ENCODE results near the gene LYRM4. TPM values are rescaled to one million over a fixed set of nuclear protein-coding genes. Genes with fewer than 3 reads are reported as not detected.

The LYRM4 gene
- total RNA-seq, 1 donor from 2014 or later = 27.1 TPM

GRCh38 chr6:5184218-5184617, 76.5 kb downstream of the LYRM4 start:
- no peak overlapping the region for H3K27ac Mint-ChIP-seq (ENCODE audit: unreplicated experiment)
- no peaks in the 10 kb centered on the region for H3K36me3 Mint-ChIP-seq (ENCODE audit: unreplicated experiment)
- no peak overlapping the region for H3K4me3 Mint-ChIP-seq (ENCODE audit: unreplicated experiment)
- H3K9me3 Mint-ChIP-seq (ENCODE audit: unreplicated experiment) = no peaks in the 10 kb centered on the region
- no peak for DNase-seq (ENCODE audit: extremely low spot score, unreplicated experiment)
- no peaks in the 10 kb centered on the region for H3K27me3 Mint-ChIP-seq (ENCODE audit: unreplicated experiment)
- peaks cover 6% of the 10 kb centered on the region for H3K4me1 Mint-ChIP-seq (ENCODE audit: unreplicated experiment)
- peak; percentile 36 for TF ChIP-seq CTCF (IDR thresholded peaks at IDR 0.05)

DNA sequence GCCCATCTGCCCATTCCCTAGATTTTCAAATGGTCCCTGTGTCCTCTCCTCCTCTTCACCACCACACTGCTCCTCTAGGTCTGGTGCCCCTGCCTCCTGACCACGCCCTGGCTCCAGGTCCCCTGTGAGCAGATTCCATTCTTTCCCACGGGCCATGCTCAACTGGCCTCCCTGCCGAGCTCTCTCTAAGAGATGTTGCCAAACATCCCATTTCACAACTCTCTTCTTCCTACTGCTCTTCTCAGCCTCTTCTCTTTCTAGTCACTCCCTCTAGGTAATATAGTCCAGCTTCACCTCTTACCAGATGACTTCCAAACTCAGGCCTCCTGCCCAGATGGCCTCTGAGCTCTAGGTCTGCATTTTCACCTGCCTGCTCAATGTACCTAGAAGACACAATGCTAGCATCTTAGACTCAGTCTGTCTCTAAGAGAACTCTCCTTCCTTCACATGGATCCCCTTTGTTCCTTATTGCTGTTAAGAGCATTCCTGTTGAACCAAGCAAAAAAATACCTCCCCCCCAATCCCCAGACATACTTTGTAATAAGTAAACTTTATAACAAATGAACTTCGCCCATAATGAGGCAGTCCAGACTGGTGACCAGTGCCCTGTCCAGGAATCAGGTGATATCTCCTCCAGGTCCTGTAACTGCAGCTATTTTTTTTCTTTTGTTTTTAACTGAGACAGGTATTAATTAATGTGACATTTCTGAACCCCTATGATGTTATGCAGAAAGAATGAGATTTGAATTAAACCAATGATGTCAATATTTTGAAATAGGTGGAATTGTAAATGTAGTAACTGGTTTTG, 79.0 kb downstream of the LYRM4 start:
- H3K27me3 Mint-ChIP-seq (ENCODE audit: unreplicated experiment) = no peaks in the 10 kb centered on the region
- TF ChIP-seq CTCF (IDR thresholded peaks at IDR 0.05) = no peak
- no peak overlapping the region for H3K4me3 Mint-ChIP-seq (ENCODE audit: unreplicated experiment)
- H3K4me1 Mint-ChIP-seq (ENCODE audit: unreplicated experiment) = peaks cover 6% of the 10 kb centered on the region
- no peak overlapping the region for H3K27ac Mint-ChIP-seq (ENCODE audit: unreplicated experiment)
- no peaks in the 10 kb centered on the region for H3K9me3 Mint-ChIP-seq (ENCODE audit: unreplicated experiment)
- DNase-seq (ENCODE audit: extremely low spot score, unreplicated experiment) = no peak
- H3K36me3 Mint-ChIP-seq (ENCODE audit: unreplicated experiment) = no peaks in the 10 kb centered on the region

DNA sequence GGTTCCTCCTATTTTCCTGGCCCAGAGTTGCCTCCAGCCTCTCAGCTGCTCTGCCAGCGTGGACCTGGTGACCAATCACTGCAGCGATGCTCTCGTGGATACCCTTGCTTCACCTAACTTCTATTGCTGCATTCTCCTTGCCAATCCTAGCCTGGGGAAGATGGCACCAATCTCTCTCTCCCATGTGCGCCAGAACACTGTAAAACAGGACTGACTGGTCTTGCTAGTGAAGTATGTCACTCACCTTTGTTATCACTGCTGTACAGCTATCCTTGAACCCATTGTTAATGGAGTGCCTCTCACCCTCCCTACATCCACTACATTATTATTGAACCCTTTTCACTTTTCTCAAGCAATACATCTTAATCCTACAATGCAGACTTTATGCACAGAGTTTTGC, 80.1 kb downstream of the LYRM4 start:
- DNase-seq (ENCODE audit: extremely low spot score, unreplicated experiment) = no peak
- Mint-ChIP-seq H3K27ac (ENCODE audit: unreplicated experiment) (no peak overlapping the region), H3K27me3 (ENCODE audit: unreplicated experiment) (no peaks in the 10 kb centered on the region), H3K9me3 (ENCODE audit: unreplicated experiment) (no peaks in the 10 kb centered on the region), H3K4me3 (ENCODE audit: unreplicated experiment) (no peak overlapping the region), H3K4me1 (ENCODE audit: unreplicated experiment) (peaks cover 7% of the 10 kb centered on the region), H3K36me3 (ENCODE audit: unreplicated experiment) (no peaks in the 10 kb centered on the region)
- TF ChIP-seq CTCF (IDR thresholded peaks at IDR 0.05) = no peak

DNA sequence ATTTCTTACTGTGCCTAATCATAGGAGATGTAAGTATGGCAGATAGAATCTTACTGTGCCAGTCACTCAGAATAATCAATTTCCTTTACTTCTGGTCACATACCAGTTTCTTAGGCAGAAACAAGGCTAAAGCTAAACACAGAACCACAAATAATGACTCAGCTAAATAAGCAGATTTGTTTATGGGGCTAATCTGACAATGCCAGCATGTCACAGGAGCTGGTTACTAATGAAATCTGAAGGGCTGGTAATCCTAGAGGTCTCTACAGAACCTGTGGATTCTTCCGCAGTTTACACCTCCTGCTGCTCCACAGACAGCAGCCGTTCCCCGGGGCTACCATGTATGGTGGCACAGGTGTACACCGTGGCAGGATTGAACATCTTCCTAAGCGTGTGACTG, 80.8 kb downstream of the LYRM4 start:
- no peak for TF ChIP-seq CTCF (IDR thresholded peaks at IDR 0.05)
- H3K4me3 Mint-ChIP-seq (ENCODE audit: unreplicated experiment) = no peak overlapping the region
- H3K36me3 Mint-ChIP-seq (ENCODE audit: unreplicated experiment) = no peaks in the 10 kb centered on the region
- H3K27ac Mint-ChIP-seq (ENCODE audit: unreplicated experiment) = no peak overlapping the region
- peaks cover 8% of the 10 kb centered on the region for H3K4me1 Mint-ChIP-seq (ENCODE audit: unreplicated experiment)
- no peaks in the 10 kb centered on the region for H3K27me3 Mint-ChIP-seq (ENCODE audit: unreplicated experiment)
- no peak for DNase-seq (ENCODE audit: extremely low spot score, unreplicated experiment)
- no peaks in the 10 kb centered on the region for H3K9me3 Mint-ChIP-seq (ENCODE audit: unreplicated experiment)

- no peak for TF ChIP-seq CTCF (IDR thresholded peaks at IDR 0.05)
- no peaks in the 10 kb centered on the region for H3K27me3 Mint-ChIP-seq (ENCODE audit: unreplicated experiment)
Observed at GRCh38 chr6:5178806-5179205, 81.9 kb downstream of the LYRM4 start.

More at GRCh38 chr6:5178806-5179205, 81.9 kb downstream of the LYRM4 start:
- Mint-ChIP-seq H3K27ac (ENCODE audit: unreplicated experiment) (no peak overlapping the region), H3K36me3 (ENCODE audit: unreplicated experiment) (no peaks in the 10 kb centered on the region), H3K4me1 (ENCODE audit: unreplicated experiment) (peaks cover 18% of the 10 kb centered on the region), H3K9me3 (ENCODE audit: unreplicated experiment) (no peaks in the 10 kb centered on the region), H3K4me3 (ENCODE audit: unreplicated experiment) (no peak overlapping the region)
- no peak for DNase-seq (ENCODE audit: extremely low spot score, unreplicated experiment)

All from osteocyte (in vitro differentiated cells).